A204.1 (cell line): Measurements from ENCODE around the gene UTP11.

Source experiments
- FAIRE-seq: peaks from 2 replicates; lab custom pipeline; 2012; peaks lifted over from hg19 to GRCh38; lab: Jason Lieb, UNC

The UTP11 gene

DNA sequence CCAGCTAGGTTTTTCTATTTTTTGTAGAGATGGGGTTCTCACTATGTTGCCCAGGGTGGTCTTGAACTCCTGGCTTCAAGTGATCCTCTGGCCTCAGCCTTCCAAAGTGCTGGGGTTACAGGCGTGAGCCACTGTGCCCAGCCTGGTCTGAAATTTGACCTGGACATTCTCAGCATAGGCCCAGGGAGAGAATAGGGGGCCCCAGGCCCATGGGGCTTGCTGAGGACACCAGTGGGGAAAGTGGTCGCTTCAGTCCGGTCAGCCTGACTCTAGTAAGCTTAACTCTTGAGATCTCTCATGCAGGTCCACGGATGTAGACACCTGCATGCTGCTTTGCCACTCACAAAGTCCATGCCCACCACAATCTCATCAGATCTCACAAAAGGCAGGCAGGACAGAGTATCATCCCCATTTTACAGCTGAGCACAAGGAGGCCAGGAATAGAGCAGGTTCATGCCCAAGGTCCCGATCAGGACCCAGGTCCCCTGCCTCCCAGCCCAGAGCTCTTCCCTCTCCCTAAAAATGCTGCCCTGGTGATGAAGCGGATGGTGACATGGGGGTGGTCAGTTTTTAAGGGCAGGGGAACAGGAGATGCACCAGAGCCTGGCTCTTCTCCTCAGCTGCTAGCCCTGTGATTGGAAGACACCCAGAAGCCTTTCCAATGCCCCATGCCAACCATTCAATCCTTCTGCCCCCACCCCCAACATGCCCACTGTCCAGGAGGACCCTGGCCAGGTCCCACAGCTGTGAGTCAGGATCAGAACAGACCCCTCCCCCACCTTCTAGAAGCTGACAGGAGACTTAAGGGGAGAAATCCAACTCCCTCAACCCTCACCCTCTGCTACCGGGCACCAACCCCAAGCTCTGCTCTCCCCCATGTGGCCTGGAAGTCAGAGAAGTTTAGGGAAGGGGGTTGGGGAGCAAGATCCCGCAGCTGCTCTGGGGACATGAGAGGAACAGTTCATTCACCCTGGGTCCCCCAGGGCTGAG lies 9.0 kb upstream of the UTP11 start:
- FAIRE-seq, result no peak

DNA sequence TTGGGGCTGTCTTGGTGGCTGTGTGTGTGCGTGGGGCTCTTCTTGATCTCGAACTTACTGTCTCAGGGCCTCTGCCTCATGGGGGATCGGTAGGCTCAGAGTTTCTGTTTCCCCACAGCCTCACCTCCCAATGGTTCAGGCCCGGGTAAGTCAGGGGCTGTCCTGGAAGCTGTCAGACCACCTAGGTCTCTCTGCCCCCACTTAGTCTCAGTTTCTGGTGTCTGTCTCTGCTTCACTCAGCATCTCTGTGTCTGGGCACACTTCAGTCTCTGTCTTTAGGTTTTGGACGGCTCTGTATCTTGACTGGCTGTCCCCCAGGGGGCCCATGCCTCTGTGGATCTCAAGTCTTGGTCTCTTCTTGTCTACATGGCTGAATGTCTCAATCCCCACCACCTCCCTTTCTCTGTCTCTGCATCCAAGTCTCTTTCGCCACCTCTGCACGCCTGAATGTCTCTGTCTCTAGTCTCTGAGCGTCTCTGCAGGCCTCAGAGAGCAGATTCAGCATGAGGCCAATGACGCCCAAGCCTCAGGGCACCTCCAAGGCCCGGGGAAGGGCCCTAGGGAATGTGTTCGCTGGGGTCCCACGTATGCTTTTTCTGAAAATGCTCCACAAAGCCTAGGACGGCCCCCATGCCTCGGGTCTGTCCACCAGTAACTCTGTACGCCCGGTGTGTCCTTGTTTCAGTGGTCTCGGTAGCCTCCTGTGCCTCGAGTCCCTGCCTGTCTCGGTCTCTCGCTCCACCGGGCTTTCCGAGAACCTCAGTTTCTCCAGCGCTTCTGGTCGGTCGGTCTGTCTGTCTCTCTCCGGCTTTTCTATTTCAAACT lies 8.0 kb upstream of the UTP11 start:
- no peak for FAIRE-seq

DNA sequence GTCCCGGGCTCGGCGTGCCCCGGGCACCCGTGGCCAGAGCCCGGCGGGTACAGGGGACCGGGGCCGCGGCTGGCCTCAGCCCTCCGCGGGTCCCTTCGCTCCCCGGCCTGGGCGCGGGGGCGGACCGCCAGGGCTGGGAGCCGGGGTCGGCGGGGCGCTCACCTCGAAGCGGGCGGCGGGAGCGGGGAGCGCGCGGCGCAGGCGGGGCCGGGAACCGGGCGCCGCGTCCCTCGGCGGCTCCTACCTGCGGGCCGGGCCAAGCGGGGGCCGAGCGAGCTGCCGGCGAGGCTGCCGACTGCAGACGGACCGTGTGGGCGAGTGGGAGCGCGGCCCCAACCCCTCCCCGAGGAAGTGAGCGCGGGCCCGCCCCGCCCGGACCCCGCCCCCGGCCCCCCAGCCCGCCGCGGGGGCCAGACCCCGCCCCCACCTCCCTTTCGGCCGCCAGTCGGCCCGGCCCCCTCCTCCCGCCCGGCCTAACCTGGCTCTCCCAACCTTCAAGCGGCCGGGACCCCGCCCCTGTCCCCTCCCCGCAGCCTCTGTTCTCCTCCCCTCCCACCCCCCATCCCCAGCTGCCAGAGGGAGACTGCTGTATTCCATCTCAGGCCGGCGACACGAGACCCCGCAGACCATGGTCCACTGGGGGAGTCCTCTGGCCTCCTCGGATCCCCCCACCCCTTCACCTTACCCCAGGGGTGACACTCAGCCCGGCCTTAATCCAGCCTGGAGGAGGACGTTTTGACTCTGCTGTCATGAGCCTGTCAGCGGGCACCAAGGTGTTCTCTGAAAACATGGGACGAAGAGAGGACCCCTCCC lies 7.1 kb upstream of the UTP11 start, which contains the start of gene FHL3:
Gene FHL3, minus strand, starts transcription at position 320 of the 813 bp plus-strand sequence. CDS start 6,102 bp downstream, outside the sequence.
- no peak for FAIRE-seq

DNA sequence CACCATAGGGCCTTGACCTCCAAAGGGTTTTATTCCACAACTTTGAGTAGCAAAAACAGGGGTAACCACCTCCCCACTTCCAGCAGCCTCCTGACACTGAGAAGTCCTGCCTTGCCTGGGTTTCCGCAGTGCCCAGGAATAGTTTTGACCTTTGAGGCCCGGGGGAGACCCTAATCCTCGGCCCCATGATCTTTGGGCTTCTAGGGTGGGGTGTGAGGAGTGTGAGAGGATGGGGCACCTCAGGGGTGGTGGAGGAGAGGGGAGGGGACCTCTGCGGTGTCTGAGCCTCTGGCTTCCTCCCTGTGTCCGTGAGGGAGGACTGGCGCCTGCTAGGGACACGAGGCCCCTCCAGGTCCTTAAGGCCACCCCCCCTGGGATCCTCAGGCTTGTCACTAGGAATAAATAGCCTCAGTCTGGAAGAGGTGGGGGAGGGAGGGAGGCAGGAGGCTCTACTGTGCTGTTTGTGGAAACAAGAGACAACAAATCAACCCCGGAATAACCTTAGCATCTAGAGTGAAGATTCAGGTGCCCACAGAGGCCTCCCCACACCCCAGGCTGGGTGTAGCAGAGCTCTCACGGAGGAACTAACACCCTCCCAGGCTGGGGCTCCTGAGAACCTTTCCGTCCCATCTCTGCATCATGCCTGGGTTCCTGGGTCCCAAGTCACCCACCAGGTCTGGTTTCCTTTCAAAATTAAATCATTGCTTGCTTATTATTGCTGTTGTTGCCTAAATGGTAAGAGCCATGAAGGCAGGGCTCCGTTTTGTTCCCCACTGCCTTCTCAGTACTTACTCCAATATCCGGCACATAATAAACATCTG lies 6.3 kb upstream of the UTP11 start:
- FAIRE-seq, result no peak

DNA sequence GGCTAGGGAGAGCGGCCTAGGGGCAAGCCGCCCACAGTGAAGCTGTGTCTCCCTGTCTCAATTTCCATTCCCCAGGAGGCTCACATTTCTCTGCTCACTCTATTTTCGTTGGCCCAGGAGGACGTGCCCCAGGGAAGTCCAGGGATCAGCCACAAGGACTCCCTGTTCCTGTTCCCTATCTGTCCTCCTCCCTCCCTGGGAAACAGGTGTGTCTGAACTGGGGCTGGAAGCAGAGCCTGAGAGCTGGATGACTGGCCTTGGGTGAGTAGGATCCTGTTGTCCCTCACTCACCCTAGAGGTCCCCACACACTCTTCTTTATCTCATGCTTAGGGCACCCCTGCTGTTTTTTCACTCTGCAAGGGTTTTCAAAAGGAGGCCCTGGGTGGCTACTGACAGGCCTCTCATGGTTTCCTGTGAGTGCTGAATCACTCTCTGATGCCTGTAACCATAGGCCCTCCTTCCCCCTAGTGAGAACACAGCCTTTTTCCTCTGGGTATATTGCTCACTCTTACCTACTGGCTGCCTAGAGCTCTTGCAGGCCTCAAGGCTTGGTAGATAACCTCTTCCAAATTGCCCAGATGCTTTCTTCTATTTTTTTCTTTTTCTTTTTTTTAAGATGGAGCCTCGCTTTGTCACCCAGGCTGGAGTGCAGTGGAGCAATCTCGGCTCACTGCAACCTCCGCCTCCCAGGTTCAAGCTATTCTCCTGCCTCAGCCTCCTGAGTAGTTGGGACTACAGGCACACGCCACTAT lies 3.3 kb upstream of the UTP11 start:
- FAIRE-seq, result no peak

DNA sequence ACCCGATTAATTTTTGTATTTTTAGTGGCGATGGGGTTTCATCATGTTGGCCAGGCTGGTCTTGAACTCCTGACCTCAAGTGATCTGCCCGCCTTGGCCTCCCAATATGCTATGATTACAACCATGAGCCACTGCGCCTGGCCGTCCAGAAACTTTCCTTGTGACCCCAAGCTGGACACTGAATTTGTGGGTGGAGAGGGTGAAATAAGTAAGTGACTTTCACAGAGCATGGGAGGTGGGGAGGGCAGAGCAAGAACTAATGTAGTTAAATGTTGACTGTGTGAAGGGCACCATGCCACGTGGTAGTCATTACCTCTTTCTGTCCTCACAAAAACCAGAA lies 2.7 kb upstream of the UTP11 start:
- no peak for FAIRE-seq

DNA sequence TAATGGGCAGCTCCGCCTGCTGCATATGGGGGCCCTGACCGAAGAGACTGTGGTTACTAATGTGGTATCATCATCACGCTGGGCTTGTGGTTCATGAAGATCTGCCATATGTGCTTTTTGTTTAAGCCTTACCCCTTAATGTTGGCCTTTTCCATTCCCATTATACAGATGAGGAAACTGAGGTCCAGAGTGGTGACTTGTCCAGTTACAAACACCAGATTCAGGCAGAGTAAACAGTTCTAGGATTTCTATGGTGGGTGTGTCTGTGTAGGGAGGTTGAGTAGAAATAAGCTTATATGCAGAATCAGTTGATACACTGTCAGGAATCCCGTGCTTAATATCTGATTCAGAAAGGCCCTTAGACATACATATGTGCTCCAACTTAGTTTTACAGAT lies 691 bp downstream of the UTP11 start:
- no peak for FAIRE-seq

DNA sequence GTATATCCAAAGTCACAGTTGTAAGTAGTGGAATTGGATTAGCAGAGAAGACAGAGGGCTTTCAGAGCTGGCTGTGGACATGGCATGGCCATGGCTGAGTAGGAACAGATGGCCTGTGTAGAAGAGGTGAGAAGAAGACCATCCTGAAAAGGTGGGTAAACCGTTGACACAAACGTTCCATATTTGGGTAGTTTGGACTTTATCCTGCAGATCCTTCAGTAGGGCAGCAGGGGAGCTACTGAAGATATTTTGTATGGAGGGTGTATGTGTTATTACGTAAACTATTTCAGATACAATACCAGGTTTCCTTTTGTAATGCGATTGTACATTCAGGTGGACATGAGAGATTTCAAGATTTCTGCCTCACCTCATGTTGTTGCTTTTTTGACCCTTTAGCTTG lies 1.6 kb downstream of the UTP11 start:
- no peak for FAIRE-seq

DNA sequence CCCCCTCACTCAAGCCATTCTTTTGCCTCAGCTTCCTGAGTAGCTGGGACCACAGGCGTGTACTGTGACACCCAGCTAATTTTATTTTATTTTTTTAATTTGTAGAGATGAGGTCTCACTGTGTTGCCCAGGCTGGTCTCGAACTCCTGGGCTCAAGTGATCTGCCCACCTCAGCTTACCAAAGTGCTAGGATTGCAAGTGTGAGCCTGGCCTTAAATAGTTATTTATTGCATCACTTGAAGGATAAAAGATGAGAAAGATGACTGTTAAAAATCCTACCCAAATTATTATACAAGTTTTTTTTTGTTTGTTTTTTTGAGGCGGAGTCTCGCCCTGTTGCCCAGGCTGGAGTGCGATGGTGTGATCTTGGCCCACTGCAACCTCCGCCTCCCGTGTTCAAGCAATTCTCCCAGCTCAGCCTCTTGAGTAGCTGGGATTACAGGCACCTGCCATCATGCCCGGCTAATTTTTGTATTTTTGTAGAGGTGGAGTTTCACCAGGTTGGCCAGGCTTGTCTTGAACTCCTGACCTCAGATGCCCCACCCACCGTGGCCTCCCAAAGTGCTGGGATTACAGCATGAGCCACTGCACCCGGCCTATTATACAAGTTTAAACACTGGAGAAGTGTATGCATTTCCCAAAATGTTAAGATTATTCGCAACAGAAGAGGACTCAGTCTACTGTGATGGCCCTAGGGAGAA lies 2.3 kb downstream of the UTP11 start:
- FAIRE-seq, result no peak

DNA sequence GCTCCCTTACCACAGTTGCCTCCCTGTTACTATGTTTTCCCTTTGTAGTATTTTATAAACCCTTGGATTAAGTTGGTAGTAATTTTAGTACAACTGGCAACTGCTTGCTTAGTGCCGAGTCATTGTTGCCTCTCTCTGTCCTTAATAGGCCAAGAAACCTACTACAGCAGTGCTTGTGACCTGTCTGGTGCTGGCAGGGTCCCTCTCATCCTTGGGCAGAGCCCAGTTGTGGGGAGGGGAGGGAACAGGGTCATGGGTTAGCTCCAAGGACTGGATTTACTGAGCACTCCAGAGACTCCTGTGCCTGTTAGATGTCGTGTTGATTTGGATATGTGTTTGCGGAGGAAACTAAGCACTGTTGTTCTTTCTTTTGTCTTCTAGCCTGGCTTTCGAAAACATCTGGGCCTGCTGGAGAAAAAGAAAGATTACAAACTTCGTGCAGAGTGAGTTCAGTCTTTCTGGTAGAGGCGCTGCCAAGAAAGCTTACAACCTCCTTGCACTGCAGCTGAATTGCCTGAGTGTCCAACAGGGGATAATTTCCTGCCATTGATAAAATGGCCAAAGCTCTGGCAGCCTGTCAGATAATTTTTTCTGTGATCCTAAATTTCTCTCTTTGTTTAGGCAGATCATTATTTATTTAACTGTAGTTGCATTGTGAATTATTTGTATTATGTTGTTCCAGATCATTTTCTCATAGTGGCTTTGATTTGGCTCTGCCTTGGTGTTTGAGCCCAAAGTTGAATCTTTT lies 3.6 kb downstream of the UTP11 start:
- FAIRE-seq, result no peak

DNA sequence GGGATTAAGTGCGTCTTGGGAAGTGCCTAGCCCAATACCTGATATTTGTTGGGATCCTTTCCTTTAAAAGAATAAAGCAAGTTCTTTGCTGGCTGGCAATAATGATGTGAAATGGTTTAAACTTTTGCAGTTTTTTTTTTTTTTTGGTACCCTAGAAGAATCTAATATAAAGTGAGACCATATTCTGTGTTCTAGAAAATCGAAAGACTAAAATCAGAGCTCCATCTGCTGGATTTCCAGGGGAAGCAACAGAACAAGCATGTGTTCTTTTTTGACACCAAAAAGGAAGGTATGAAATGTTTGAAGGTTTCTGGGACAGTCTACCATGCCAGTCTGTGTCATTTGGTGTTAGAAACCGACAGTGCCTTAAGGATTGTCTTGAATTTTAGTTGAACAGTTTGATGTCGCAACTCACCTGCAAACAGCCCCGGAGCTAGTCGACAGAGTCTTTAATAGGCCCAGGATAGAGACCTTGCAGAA lies 6.4 kb downstream of the UTP11 start:
- peak; percentile 65 for FAIRE-seq

DNA sequence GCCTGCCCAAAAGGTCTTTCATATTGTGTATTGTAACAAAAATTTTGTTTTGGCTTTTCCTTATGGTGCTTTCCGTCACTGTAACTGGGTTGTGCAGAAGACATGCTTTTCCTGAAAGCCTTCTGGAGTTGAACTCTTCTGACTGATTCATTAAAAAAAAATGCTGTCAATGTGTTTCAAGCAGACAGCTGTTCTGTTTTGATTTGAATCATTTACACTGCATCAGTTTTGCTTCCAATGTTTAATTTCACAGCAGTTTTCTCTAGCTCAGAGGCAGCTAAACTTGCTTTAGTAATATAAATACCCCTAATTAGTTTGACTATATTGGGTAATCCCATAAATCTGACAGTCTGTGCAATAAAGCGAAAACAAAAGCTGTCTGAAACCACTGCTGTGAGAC lies 7.9 kb downstream of the UTP11 start:
- no peak for FAIRE-seq

DNA sequence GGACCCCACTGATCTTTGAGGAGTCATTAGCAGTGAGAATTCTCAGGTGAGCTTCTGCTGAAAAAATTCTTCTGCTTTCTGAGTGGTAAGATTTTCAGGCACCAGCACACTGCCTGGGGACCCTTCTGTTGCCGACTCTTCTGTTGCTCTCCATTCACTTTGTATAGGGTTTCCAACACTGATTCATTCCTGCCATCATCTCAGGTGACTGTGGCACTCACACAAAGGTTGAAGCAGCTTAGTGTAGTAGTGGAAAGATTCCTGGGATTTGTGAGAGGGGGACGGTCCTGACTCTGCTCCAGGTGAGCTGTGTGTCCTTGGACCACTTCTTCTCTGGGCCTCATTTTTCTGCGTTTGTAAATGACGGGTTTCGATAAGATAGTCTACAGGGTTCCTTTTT lies 9.4 kb downstream of the UTP11 start:
- FAIRE-seq, result no peak

DNA sequence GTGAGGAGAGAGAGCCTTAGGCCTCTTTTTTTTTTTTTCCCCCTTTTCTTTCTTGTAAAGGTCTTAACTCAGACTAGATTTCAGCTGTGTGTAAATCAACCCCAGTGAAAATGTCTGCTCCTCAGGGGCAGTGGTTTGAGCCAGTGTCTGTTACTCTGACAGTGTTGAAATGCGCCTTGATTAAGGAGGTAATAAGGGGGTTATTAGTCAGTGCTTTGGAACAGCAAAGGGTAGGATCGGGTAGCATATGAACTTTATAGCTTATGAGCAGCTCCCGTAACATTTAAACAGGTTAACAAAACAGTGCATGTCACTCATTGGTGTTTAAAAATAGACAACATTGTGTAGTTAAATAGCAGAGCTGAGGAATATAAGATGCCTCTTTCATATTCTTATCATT lies 10.3 kb downstream of the UTP11 start:
- no peak for FAIRE-seq

DNA sequence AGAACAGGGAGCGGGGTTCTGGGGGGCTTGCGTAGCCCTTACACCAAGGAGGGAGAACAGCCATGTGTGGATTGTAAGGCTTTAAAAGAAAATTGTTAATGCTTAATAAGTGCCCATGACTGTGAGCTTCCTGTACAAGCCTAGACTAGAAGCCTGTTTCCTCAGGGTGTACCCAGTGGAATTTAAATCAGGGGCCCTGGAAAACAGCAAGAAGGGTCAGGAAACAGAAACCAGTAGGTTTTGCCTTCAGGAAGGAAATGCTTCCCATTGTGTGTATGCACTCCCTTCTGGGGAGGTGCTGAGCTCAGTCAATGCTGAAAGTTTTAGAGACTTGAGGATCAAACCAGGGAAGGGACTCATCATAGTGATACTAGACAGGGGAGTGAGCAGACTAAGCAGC lies 12.7 kb downstream of the UTP11 start:
- no peak for FAIRE-seq

DNA sequence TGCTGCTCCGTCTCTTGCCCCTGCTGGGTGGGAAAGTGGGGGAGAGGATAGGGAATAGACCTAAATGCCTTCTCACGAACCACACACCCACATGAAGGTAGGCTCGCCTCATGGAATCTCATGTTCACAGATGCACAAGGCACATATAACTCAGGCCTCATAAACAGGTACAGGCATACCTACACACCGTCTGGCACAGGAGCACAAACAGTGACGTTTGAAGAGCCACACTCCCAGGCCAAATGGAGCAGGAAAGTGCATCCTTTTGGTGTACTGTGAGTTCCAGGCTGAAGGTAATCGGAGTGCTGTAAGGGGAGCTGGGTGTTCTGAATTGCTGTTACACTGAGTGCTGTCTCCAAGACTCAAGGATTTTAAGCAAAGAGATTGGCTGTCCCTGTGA lies 13.1 kb downstream of the UTP11 start:
- FAIRE-seq, result no peak

DNA sequence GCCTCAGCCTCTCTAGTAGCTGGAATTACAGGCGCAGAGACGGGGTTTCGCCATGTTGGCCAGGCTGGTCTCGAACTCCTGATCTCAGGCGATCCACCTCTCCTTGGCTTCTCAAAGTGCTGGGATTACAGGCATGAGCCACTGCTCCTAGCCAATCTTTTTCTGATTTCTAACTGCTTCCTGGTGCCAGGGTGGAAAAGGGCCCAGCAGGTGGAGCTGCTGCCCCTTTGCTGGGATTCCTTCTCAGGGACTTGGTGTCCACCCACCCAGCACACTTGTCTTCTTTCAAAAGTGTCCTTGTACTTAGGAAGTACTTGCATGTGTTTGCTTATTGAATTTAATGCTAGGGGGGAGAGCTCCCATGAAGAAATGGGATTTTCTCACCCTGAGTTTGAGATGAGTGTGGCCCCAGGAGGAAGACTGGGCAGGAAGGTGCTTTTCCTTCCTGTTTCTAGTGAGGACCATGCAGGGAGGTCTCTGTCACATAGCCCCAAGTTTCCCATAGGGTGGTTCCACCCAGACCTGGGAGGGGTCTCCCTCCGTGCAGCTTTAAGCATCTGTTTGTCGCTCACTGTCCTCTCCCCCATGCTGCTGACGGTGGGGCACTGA lies 14.2 kb downstream of the UTP11 start:
- no peak for FAIRE-seq

DNA sequence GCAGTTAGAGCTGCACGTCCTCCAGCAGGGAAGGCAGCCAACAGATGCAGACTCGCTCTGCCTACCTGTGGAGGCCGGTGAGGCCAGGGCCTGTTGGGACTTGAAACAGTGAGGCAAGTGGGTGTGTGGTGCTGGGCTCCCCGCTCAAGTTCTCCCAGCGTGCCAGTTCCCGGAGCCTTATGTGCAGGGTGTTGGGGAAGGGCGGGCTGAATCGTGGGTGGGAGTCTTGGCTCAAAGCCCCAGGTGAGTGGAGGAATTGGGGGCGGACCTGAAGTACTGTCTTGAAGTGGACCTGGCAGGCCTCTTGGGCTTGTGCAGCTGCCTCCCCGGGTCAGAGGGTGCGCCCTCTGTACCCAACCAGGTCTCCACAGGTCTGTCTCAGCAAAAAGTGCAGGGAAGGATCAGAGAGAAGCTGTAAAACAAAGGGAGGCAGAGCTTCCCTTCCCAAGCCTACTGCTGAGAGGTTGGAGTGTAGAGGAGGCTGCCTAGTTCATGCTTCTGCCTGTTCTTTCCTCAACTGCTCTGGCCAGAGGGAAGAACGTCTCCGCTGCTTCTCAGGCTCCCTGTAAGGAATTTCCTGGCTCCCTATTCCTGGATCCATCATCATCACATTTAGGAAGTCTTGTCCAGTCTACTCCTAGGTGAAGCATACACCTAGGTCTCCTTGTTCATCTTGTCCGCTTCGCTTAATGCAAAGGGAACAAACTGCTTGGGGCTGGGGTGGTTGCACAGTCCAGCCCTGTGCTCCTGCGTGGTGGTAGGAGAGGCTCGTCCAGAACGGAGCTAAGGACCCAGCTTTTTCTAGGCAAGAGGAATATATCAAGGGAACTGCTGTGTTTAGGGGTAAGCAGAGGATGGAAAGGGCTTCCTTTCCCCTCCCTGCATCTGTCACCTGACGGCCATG lies 14.9 kb downstream of the UTP11 start:
- FAIRE-seq, result no peak
